Fibroblast of skin of scalp (primary cell): ENCODE data around the gene TMEM175.
A peak's percentile ranks its signal among the peaks of the same experiment; 100 is the strongest.
"Not testable (repeated sequence)": the region's sequence is repeated elsewhere in the genome, so short reads cannot be mapped to it uniquely, and the experiment has no call there.

Experiments
- DNase-seq: peaks from one replicate; pipeline ENCODE4 v3.0.0-alpha.2; 2013

TMEM175 gene

DNA sequence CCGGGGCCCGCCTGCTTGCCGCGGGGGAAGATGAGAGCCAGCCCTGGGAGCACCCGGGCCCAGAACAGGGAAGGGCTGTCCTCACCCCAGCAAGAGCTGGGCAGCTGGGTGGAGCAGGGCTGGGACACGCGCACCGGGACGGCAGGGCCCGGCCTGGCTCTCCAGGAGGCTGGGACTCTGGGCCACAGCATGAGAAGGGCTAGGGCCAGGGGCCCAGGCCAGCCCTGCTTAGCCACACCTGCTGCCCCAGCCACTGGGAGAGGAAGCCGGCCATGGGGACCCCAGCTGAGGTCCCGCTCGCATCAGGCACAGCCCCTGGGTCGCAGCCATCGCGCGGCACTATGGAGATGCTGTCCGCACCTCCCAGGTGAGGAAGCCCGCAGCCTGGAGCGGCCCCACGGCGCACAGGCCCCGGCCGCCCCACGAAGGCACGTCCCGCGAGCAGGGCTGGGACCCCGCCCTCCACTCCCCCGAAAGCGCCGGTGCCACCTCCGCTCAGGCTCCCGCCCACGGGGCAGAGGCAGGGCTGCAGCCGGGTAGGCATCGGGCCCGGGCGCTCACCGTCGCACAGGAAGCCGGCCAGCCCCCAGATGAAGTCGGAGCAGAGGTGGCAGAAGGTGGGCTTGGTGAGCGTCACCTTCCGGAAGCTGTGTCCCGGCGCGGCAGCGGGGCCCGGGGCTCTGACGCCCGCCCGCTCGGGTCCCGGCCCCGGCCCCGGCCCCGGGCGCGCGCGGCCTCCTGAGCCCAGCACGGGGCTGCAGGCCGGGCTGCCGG, 40.6 kb downstream of the TMEM175 start:
- DNase-seq, result no peak

DNA sequence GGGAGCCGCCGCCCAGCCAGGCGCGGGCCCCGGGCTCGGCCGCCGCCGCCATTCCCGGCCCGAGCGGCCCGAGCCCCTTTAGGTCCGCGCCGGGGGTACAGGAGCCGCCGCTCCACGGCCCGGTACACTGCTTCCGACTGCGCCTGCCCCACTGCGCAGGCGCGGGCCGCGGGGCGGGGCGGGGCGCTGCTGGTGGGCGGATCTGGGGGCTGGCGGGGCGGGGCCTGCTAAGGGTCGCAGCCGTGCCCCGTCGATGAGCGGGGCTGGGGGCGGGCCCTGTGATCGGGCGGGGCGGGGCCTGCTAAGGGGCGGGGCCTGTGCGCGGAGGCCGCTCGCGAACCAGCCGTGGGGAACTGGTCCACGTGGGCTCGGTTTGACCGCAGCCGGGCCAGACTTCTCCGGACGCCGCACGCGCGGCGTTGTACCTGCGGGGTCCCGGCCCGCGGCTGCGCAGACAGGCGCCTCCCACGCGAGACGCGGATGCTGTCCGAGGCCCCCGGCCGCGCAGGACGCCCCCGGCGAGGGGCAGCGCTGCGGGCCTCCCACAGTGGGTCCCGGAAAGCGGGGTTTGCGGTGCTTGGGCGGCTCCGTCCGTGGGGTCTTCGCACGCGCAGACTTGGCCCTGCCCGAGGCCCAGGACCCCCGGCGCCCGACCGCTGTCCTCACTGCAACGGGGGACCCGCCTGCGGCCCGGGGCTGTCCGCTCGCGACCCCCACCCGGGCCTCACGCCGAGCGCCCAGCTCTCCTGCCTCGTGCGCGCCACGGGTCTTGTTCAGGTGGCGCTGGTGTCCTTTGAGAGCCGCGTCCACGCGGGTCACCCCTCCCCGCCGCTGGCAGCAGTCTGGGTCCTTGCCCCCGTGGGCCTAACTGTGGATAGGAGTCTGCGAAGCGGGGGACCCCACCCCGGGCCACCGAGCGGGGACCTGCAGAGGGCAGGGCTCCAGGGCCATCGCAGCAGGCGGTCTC, 41.5 kb downstream of the TMEM175 start, which contains the start of gene DGKQ:
Gene DGKQ (minus strand): TSS at position 139 of the 967 bp plus-strand sequence. CDS start 87 bp downstream, at position 52.
- DNase-seq, result peak; percentile 89

DNA sequence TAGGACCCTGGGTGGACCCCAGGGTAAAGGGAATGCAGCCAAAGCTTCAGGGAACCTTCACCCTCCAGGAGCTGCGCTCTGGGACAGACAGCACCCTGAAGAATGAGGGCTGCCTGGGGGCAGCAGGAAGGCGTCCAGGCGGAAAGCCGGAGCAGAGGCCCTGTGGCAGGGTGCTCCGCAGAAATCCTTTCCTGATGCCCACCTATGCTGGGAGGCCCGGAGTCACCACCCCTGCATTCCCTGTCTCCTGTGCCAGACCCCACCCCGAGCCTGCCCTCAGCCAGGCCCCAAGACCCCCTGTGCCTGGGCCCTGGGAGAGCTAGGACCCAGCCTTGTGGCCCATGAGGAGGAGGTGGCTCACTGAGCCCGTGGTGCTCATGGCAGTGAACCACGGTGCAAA, 42.4 kb downstream of the TMEM175 start:
- no peak for DNase-seq

DNA sequence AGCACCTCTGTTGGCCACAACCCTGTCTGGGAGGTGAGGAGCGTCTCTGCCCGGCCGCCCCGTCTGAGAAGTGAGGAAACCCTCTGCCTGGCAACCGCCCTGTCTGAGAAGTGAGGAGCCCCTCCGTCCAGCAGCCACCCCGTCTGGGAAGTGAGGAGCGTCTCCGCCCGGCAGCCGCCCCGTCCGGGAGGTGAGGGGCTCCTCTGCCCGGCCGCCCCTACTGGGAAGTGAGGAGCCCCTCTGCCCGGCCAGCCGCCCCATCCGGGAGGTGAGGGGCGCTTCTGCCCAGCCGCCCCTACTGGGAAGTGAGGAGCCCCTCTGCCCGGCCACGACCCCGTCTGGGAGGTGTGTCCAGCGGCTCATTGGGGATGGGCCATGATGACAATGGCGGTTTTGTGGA, 43.8 kb downstream of the TMEM175 start:
- not testable (repeated sequence) for DNase-seq

DNA sequence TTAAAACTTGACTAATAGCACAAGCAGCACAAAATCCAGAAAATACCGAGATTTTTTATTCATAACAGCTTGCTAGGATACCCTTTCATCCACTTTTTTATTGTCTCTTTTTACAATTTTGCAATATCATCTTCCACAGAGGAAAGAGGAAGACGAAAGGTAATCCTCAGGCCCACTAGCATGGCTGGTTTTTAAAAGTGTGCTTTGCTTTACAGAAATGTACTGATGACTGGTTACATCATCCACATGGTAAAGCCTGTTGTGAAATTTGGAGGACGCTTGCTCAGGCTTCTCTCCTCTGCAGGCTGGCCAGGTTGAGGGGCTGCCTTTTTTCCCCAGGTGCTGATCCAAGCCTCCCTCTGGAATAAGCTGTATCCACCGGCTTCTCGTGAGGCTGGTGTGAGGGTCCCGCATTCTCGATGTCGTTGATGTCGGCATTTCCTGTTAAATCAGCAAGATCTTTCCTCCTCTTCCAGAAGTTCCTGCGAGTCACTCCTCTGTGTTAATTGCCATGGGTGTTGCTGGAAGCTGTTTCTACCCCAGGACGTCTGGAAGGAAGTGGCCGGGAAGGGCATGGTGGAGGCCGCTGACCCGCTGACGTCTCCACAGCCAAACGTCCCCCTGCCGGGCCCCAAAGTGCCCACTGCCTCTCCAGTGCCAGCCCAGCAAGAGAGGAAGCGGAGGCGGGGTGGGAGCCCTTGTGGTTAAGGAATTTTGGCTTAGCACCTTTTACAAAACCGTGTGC, 46.9 kb downstream of the TMEM175 start:
- DNase-seq, result peak; percentile 31

DNA sequence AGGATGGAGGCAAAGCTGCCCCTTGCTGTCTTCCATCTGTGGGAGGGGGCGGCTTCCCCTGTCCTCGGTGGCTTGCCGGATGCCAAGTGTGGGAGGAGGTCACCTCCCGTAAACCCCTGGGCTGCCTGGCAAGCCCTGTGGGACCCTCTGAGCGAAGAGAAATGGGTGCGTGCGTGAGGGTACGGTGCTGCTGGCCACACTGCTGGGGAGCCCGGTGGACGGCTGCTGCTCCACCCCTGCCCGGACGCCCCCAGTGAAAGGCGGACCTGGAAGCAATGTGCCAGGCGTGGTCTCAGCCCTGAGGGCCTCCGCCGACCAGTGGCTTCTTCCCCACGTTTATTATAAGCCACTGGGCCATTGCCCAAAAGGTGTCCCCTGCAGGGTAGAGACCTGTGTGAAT, 50.0 kb downstream of the TMEM175 start:
- no peak for DNase-seq

DNA sequence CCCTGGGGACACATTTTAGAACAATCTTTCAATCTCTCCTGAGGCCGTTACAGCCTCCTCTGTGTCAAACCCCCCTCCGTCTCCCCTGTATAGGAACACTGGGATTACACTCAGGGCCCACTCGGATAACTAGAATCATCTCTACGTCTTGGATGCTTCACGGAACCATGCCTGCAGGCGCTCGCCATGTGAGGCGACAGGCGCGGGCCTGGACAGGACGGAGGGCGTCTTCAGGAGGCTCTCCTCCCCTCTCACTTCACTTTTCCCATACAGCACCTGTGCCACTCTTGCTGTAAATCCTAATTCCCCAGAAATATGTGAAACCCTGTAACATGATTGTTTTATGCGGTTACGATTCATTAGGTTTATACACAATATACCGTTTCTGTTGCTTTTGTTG, 50.6 kb downstream of the TMEM175 start:
- DNase-seq, result no peak

DNA sequence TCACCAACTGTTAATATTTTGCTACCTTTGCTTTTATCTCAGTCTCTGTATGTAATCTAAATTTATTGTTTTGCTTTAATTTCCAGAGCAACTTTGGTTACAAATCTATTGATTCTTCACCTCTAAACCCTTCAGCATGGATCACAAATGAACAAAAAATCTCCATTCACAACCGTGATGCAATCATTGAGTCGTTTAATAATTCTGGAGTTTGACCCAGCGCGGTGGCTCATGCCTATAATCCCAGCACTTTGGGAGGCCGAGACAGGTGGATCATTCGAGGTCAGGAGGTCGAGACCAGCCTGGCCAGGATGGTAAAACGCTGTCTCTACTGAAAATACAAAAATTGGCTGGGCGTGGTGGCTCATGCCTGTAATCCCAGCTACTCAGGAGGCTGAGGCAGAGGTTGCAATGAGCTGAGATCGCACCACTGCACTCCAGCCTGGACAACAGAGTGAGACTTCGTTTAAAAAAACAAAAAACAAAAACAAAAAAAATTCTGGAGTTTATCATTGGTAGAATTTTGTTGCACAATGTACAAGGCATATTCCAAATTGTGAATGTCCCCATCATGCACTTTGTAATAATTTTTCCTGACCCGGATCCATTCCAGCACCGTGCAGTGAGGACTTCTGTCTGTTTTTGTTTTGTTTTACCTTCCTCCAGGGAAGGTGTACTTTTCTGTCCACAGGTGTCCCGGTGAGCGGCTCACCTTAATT, 52.2 kb downstream of the TMEM175 start:
- no peak for DNase-seq

DNA sequence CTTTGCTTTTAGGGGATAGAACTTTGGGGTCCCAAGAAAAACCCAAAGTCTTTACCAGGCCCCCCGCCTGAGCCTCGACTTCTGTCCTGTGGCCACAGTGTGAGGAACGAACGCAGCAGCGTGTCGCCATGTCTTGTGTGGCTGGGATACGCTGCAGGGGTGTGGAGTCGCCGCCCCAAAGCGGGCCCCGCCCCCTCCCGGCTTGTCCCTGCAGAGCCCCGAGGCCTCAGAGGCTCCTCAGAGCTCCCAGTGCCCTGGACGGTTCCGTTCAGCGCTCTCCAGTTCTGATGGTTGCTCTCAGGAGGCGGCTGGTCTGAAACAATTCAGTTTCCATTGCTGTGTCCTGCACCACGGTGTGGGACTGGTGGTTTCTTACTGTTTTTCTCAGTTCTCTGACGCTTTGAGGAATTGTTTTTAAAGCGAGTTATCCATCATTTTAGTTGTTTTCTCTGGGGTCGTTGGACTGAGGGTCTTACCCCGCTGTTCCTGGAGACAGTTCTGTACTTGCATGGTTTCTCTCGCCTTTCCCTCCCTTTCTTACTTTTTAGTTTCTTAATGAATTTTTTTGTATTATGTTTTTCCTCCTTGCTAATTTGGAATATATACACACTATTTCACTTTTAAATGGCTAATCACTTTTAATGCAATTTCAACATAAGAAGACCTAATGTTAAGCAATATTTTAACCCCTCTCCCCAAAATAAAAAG, 53.0 kb downstream of the TMEM175 start:
- peak; percentile 24 for DNase-seq

DNA sequence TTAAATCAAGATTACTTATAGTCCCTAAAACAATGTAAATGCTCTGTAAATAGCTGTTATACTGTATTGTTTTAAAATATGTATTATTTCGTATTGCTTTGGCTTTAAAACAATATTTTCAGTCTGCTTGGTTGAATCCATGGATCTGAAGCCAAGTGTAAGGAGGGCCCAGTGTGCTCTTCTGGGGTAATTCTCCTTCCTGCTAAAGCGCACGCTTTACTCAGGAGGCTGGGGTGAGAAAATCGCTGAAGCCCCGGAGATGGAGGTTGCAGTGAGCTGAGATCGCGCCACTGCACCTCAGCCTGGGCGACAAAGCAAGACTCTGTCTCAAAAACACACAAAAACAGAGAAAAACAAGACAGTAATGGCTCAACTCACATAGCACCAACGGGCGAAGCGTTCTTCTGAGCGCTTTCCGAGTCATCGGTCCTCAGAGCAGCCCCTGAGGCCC, 54.2 kb downstream of the TMEM175 start:
- no peak for DNase-seq

DNA sequence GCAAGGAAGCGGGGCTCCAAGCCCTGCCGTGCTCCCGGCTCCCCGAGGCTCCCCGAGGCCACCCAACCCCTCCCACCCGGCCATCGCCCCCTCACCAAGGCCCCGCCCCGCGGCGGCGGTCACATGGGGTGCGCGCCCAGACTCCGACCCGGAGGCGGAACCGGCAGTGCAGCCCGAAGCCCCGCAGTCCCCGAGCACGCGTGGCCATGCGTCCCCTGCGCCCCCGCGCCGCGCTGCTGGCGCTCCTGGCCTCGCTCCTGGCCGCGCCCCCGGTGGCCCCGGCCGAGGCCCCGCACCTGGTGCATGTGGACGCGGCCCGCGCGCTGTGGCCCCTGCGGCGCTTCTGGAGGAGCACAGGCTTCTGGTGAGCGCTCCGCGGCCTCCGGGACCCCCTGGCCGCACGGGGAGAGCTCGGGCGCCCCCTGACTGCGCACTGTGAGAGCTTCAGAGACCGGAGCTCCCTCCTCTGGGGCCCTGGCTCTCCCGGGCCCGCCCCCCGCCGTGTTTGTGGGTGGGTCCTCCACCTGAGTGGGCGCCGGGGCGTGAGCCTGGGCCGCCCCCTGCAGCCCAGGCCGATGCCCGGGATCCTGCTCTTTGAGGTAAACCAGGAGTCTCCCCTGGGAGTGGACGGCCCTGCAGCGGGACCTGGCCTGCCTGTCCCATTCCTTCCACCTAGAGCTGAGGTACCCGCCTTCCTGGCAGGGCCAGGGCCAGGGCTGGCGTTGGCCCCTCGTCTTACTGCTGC, 54.8 kb downstream of the TMEM175 start, which contains the start of gene IDUA:
Gene IDUA (plus strand): TSS at position 166 of the 745 bp plus-strand sequence. CDS start 41 bp downstream, at position 207.
- DNase-seq, result peak; percentile 60

DNA sequence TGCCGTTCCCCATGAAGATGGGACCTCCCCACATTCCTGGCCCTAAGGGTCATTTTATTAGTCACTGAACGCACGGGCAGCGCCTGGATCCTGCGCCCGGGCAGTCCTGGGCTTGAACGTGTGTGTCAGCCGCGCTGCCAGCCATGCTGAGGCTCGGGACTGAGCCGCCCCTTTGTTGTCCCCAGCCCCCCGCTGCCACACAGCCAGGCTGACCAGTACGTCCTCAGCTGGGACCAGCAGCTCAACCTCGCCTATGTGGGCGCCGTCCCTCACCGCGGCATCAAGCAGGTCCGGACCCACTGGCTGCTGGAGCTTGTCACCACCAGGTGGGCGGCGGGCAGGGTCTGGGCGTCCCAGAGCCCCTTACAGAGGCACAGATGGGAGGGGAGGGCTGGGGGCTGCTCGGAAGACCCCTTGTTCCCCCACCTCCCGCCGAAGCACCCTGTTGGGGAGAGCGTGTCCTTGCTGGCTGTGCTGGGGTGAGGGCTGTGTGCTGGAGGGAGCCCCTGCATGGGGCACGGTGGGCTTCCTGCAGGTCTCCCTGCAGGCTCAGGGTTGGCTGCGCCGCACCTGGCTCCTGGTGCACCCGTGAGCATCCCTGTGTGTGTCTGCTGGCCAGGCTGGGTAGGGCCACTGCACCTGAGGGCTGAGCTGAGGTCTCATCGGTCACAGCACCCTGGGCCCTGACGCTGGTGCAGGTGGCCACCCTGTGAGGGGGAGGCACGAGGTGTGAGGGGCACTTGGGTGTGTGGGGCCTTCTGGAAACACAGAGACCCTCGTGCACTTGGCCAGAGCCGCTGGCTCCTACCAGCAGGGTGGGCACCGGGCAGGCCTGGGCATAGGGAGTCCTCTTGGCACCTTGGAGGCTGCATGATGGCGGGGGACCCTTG, 55.6 kb downstream of the TMEM175 start:
- DNase-seq, result no peak

DNA sequence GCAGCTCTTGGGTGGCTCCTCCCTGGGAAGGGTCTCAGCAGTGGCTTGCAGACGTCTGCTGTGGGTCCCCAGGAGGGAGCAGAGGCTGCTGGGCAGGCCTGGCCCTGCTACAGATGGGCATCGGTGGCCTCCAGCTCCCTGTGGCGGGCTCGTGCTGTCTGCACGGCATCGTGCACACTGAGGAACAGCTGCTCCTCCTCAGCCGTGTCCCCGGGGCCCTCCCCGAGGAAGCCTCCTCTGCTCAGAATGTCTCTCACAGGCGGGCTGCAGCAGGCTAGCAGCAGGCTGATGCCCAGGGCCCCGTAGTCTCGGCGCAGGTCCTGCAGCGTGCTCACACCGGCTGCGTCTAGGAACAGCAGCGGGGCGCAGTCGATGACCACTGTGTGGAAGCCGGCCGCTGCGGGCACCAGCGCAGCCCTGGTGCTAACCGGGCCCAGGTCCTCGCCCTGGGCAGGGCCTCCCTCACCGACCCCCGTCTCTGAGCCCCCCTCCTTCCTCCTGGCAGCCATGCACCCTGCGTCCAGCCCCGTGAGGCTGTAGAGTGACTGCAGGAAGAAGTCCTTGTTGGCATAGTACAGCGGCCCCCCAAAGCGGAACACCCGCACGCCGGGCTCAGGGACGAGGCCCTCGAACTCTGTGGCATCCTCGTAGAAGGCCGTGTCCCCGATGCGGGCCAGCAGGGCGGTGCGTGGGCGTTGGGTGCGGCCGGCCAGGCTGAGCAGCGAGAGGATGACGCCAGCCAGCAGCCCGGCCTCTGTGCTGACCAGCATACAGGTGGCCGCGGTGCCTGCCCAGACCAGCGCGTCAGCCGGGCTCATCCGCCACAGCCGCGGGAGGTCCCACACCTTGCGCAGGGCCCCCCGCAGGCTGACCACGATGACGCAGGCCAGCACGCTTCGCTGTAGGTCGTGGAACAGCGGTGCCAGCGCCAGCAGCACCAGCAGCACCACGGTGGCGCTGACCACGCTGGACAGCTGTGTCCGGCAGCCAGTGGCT, 56.8 kb downstream of the TMEM175 start:
- DNase-seq, result no peak

DNA sequence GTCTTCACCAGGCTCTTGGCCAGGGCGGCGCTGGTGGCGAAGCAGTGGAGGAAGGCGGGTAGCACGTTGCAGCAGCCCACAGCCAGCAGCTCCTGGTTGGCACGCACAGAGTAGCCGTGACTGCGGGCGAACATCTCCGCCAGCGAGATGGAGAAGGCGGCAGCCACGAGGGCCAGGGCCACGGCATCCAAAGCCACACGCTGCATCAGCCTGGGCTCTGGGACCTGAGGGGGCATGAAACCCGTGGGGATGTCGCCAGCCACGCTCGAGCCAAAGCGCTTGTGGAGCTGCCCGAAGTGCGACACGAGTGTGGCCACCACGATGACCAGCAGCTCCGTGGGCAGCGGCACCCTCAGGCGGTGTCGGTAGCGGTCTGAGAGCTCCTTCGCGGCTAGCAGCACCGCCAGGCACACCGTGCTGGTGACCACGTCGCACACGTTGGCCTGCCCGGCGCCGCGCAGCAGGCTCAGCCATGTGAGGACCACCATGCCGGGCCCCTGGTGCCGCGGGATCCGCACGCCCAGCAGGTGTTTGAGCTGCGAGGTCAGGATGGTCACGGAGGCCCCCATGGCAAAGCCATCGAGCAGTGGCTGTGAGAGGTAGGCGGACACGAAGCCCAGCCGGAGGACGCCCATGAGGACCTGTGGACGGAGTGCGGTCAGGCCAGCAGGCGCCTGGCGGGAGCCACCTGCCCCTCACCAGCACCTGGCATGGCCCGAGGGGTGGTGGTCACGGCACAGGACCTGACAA, 57.6 kb downstream of the TMEM175 start:
- DNase-seq, result no peak

DNA sequence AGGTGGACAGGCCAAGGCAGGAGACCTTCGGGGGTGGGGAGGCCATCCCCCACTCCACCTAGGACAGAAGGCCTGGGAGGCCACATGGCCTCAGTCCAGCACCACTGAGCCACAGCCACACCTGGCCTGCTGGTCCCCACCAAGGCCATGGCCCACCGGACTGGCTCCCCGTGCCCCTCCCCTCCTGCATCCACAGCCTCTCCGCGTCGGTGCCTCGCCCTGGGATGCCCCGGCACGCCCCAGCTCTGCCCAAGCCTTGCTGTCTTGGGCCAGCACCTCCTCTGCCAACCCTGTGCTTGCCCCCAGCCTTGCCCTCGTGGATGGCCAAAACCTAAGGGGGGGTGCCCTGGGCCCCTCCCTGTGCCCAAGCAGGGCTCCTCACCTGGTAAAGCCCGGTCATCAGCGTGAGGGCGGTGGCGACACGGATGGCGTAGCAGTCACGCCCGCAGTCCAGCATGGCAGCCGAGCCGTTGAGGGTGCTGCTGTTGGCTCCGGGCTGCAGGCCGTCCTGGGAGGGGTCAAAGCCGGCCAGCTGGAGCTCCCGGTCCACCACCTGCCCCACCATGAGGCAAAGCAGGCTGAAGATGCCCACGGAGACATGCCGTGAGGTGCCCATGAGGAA, 58.6 kb downstream of the TMEM175 start:
- no peak for DNase-seq

DNA sequence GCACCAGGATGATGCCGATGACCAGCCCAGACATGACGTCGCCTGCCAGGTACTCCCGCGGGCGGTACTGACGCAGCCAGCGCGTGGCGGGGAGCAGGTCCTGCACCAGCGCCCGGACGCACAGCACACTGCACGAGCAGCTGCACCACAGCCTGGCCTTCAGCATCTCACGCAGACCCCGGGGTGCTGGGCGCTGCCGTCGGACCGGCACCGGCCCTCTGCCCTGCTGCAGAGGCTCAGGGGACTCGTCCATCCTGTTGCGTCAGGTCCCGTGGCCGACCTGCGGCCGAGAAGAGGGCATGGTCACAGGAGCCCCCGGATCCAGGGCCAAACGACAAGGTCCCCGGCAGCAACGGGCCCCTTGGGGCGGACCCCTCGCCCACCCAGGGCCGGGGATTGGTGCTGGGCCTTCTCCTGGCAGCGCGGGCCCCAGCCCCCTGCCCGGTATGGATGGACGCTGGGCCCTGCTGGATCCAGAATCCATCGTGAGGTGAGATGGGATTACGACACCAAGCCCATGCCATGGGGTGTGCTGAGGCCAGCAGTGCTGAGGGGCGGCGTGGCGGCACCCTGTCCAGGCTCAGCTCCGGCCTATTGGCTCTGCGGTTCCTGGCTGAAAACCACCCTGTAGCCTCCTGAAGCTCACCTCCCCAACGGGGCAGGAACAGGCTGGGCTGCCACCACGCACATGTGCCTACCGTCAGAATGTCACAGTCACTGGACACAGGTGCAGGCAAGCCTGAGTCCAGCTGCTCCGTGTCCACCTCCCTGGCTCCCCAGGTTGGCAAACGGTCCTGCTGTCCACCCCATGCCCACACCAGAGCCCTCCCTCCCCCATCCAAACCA, 59.4 kb downstream of the TMEM175 start:
- no peak for DNase-seq
